Left lobe of liver (tissue), 2 donors: Measurements from ENCODE around the gene ZIK1. TPM values are rescaled to one million over a fixed set of nuclear protein-coding genes. Genes with fewer than 3 reads are reported as not detected.

Source experiments
- ATAC-seq: fragments of 200-7000 bp; cut with Tn5 transposase; one replicate; pipeline ENCODE4 v1.9.1; 2020; ENCODE audit warnings: mild to moderate bottlenecking, moderate library complexity
- DNase-seq: peaks from one replicate; pipeline ENCODE4 v3.0.0-alpha.2; 2020; ENCODE audit warnings: low spot score
- total RNA-seq: library from RNA; stranded (reverse); gene quantifications from one replicate; pipeline ENCODE4 v1.2.1, GENCODE V29; 2021
- donor health status: DM: no; HTN: no; CAD: no; lungs with moderate emphysema.
- donor health status: DM: no; HTN: yes; CAD: no.

ZIK1 gene
- total RNA-seq: 0.18 TPM

GRCh38 chr19:57583521-57584416, at the start of gene ZIK1:
ZIK1 (plus strand) TSS chr19:57584145; CDS start chr19:57584357, 212 bp downstream.
- ATAC-seq: peak; percentile 73
- DNase-seq: peak; percentile 67

- ATAC-seq (no peak), DNase-seq (no peak)
Observed at GRCh38 chr19:57537953-57538547, 45.9 kb upstream of the ZIK1 start.

- DNase-seq (no peak), ATAC-seq (no peak)
Observed at GRCh38 chr19:57546513-57546912, 37.4 kb upstream of the ZIK1 start.

GRCh38 chr19:57552432-57552831, 31.5 kb upstream of the ZIK1 start:
- DNase-seq (no peak), ATAC-seq (no peak)

DNA sequence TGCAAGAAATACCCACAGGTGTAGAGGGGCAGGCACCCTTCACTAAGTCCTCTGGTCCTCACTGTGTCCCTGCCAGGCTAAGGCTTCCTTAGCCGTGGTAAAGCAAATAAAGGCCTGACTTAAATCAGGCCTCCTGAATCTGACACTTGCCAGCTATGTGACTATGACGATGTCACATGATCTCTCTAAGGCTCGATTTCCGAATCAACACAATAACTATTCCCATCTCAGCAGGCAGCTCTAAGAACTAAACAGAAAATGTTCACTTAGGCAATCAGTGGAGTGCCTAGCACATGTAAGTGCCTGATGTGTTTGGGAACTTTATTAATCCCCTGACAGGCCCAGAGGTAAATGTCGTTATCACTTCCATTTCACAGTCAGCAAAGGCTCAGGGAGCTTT, 26.3 kb upstream of the ZIK1 start:
- DNase-seq (no peak), ATAC-seq (no peak)

- ATAC-seq: no peak
- DNase-seq: no peak
Observed at GRCh38 chr19:57558525-57558924, 25.4 kb upstream of the ZIK1 start.

DNA sequence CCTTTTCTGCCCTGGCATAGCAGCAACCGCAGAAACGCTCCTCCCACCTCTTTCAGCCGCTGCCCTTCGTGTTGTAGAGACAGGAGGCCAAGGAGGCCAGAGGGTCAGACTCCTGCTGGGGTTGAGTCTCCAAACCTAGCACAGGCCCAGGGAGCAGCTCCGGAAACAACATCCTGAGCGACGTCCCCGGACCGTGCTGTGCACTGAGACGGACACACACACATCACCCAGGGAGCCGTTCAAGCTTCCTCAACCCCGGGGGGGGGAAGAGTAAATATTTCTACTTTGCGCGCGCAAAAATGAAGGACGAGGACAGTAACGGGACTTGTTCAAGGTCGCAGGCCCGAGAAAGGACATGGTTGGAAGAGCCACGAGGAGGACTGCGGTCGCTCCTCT, 24.9 kb upstream of the ZIK1 start:
- ATAC-seq (peak; percentile 8), DNase-seq (no peak)

GRCh38 chr19:57559404-57560025, 24.4 kb upstream of the ZIK1 start, which contains the start of gene ZNF550:
ZNF550 (minus strand) TSS chr19:57559863; CDS start chr19:57559682, 181 bp downstream.
- DNase-seq (peak; percentile 90), ATAC-seq (peak; percentile 100)

GRCh38 chr19:57560049-57560491, 23.9 kb upstream of the ZIK1 start:
- DNase-seq: peak; percentile 46
- ATAC-seq: peak; percentile 26

DNA sequence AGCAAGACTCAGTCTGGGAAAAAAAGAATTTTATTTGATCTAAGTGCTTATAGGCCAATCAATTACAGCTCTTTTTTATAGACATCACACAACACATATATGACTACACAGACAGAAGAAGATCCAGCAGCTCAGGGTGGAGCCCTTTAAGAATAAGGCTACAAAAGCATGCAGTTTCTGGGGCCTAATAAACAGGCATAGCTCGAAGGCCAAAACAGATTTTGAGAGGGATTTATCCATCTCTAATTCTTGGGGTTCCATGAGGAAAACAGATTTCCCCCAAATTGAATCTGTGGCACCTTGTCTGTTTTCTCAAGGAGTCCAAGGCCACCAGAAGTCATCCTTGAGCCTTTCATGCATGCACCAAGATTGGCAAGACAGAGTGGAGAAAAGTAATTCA, 20.4 kb upstream of the ZIK1 start:
- ATAC-seq: no peak
- no peak for DNase-seq

- DNase-seq (no peak), ATAC-seq (no peak)
Observed at GRCh38 chr19:57566396-57567265, 17.3 kb upstream of the ZIK1 start.

- DNase-seq (no peak), ATAC-seq (no peak)
Observed at GRCh38 chr19:57570707-57571106, 13.2 kb upstream of the ZIK1 start.

GRCh38 chr19:57572415-57572947, 11.5 kb upstream of the ZIK1 start:
- ATAC-seq (no peak), DNase-seq (no peak)

DNA sequence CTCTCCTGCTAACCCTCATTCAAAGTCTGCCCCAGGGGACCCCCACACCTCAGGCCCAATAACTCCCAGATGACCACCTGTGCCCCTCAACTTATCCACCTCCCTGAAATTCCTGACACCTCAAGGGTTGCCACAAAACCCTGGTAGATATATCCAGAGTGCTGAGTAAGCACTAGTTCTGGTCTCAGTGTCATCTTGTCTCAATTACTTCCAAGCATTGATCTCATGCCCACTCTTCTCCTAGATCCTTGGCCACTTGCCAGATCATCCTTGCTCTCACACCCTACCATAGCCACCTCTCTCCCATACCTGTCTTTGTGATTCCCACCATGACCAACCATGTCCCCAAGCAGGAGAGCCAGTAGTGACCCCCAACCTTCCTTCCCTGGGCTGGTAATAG, 7.3 kb upstream of the ZIK1 start:
- ATAC-seq (no peak), DNase-seq (no peak)

- ATAC-seq: peak; percentile 99
- DNase-seq: peak; percentile 98
Observed at GRCh38 chr19:57578487-57579205, 5.3 kb upstream of the ZIK1 start, which contains the start of gene ZNF416. ZNF416 (minus strand) TSS chr19:57578911; CDS start chr19:57578704, 207 bp downstream.

DNA sequence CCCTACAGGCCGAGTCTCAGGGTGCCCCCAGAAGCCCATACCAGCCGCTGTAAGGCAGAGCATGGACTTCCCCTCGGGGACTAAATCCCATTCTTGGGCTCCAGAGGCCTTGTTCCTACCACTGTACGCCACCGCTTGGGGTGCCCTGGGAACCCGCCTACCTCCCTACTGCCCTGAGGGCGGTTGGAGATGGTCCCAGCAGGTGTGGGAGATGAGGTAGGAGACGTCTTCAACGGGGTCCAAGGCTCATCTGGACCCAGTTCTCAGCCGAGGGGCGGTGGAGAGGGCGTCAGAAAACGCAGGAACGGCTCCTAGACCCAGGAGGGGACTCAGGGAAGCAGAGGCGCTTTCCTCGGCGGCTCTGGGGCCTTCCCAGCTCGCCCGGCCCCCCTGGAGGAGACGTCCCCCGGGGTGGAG, 833 bp upstream of the ZIK1 start:
- DNase-seq (no peak), ATAC-seq (no peak)

DNA sequence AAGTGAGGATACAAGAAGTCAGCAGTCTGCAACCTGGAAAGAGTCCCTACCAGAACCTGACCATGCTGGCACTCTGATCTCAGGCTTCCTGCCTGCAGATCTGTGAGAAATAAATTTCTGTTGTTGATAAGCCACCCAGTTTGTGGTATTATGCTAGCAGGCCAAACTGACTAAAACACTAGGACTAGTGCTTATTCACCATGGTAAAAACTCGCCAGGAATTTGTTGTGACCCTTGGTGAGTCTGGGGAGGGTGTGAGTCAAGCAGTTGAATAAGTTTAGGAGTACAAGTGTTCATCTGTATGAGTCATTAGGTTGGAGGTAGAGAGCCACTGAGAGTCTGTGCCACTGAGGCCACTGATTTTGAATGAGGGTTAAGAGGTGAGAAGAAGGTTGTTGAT, 3.6 kb downstream of the ZIK1 start:
- ATAC-seq: no peak
- no peak for DNase-seq

DNA sequence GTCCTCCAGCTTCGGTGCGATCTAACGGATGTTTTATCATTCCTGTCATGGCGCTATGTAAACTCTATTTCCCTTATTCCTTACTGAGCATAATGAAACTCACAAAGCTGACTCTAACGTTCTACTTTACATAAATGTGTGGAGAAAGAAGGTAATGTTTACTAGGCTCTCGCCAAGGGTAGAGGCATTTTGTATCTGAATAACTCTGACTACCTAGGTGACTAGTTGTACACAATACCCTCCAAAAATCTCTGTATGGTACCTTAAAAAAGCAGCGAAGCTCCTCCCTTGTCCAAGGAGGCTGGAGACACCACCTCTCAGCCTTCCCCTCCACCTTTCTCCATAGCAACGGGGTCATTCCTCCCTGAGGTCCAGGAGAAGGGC, 15.4 kb downstream of the ZIK1 start:
- DNase-seq (no peak), ATAC-seq (no peak)

GRCh38 chr19:57599761-57600383, 15.9 kb downstream of the ZIK1 start, which contains the start of gene ZNF530:
ZNF530 (plus strand) TSS chr19:57599885; CDS start chr19:57604346, 4,461 bp downstream.
- DNase-seq: peak; percentile 93
- ATAC-seq: peak; percentile 99
